Karpas-422 (cell line): ENCODE data around the gene METTL13. TPM values are rescaled to one million over a fixed set of nuclear protein-coding genes. Genes with fewer than 3 reads are reported as not detected.

Experiments
- DNase-seq: peaks from one replicate; pipeline ENCODE4 v3.0.0-alpha.2; 2015
- H2AFZ ChIP-seq: fragments of 200-600 bp; sonication (generic); 2 replicates; pipeline ENCODE4 v1.6.1; 2014; ENCODE audit warnings: antibody characterized with exemption, low read length, mixed read lengths
- H3K27ac ChIP-seq: fragments of 200-600 bp; sonication (generic); 2 replicates; pipeline ENCODE4 v1.5.1; 2014; ENCODE audit warnings: mild to moderate bottlenecking, low read length, moderate library complexity
- H3K27me3 ChIP-seq: fragments of 200-600 bp; sonication (generic); 2 replicates; pipeline ENCODE4 v1.6.1; 2014; ENCODE audit warnings: low read length, mixed read lengths
- H3K36me3 ChIP-seq: fragments of 200-600 bp; sonication (generic); 2 replicates; pipeline ENCODE4 v1.6.1; 2014; ENCODE audit warnings: low read length, mixed read lengths; ENCODE audit not compliant: insufficient read depth
- H3K4me1 ChIP-seq: fragments of 200-600 bp; sonication (generic); 2 replicates; pipeline ENCODE4 v1.6.1; 2014; ENCODE audit warnings: mild to moderate bottlenecking, low read length, mixed read lengths
- H3K4me2 ChIP-seq: fragments of 200-600 bp; sonication (generic); 2 replicates; pipeline ENCODE4 v1.6.1; 2014; ENCODE audit warnings: low read length, low read depth, mild to moderate bottlenecking; ENCODE audit not compliant: poor library complexity, severe bottlenecking
- H3K4me3 ChIP-seq: fragments of 200-600 bp; sonication (generic); 2 replicates; pipeline ENCODE4 v1.5.1; 2014; ENCODE audit warnings: mild to moderate bottlenecking, antibody characterized with exemption, low read length, mixed read lengths
- H3K79me2 ChIP-seq: fragments of 200-600 bp; sonication (generic); 2 replicates; pipeline ENCODE4 v1.6.1; 2014; ENCODE audit warnings: mild to moderate bottlenecking, low read length, mixed read lengths
- H3K9ac ChIP-seq: fragments of 200-600 bp; sonication (generic); 2 replicates; pipeline ENCODE4 v1.6.0; 2014; ENCODE audit warnings: low read length
- H3K9me2 ChIP-seq: fragments of 200-600 bp; sonication (generic), shearing (Covaris generic); replicated peaks from 2 replicates; pipeline ENCODE4 v1.6.0; 2014; ENCODE audit warnings: mild to moderate bottlenecking, low read length, moderate library complexity; ENCODE audit not compliant: insufficient read depth
- H3K9me3 ChIP-seq: fragments of 300-700, 200-600 bp; sonication (generic); 2 replicates; pipeline ENCODE4 v1.6.1; 2014; ENCODE audit warnings: low read length, mixed read lengths
- H4K20me1 ChIP-seq: fragments of 200-600 bp; sonication (generic); 2 replicates; pipeline ENCODE4 v1.6.1; 2014; ENCODE audit warnings: mild to moderate bottlenecking, antibody characterized with exemption, low read length, low read depth; ENCODE audit not compliant: insufficient read depth
- total RNA-seq: library from RNA; depleted of rRNA; stranded (reverse); fragments of >200 nt; shearing (Covaris generic); gene quantifications from 2 replicates; pipeline ENCODE4 v1.2.3, GENCODE V29; 2014; ENCODE audit warnings: low replicate concordance

Gene METTL13
- total RNA-seq, 1 experiment from 2014 or later, result 15.4 TPM

GRCh38 chr1:171780583-171781175, 781 bp upstream of the METTL13 start:
- H3K4me3 ChIP-seq, result peak overlapping the region; percentile 63
- no peaks in the 10 kb centered on the region for H3K9me3 ChIP-seq
- H2AFZ ChIP-seq, result peak overlapping the region; percentile 54; the same call in 1 of the 2 replicates
- peaks cover 16% of the 10 kb centered on the region for H3K36me3 ChIP-seq
- peaks cover 34% of the 10 kb centered on the region for H3K4me1 ChIP-seq
- peaks cover 42% of the 10 kb centered on the region for H3K79me2 ChIP-seq
- H3K4me2 ChIP-seq, result peak overlapping the region; percentile 80
- peak overlapping the region; percentile 86 for H3K27ac ChIP-seq
- no peak for DNase-seq
- 0 out of 2 replicates have a peak, but pooled peaks cover under 1% of the 10 kb centered on the region for H4K20me1 ChIP-seq
- H3K27me3 ChIP-seq, result no peaks in the 10 kb centered on the region
- peak overlapping the region; percentile 67 for H3K9ac ChIP-seq
- no peaks in the 10 kb centered on the region for H3K9me2 ChIP-seq

- no peak for DNase-seq
- Histone ChIP-seq H2AFZ (no peak overlapping the region), H4K20me1 (0 out of 2 replicates have a peak, but pooled peaks cover 6% of the 10 kb centered on the region), H3K4me2 (no peak overlapping the region), H3K9me2 (no peaks in the 10 kb centered on the region), H3K9me3 (no peaks in the 10 kb centered on the region), H3K4me1 (peaks cover 34% of the 10 kb centered on the region), H3K36me3 (peaks cover 46% of the 10 kb centered on the region), H3K27ac (no peak overlapping the region), H3K9ac (no peak overlapping the region), H3K79me2 (peaks cover 67% of the 10 kb centered on the region), H3K27me3 (no peaks in the 10 kb centered on the region), H3K4me3 (no peak overlapping the region)
Observed at GRCh38 chr1:171783816-171784530, 2.5 kb downstream of the METTL13 start.

- Histone ChIP-seq H3K4me1 (peaks cover 34% of the 10 kb centered on the region), H3K36me3 (peaks cover 53% of the 10 kb centered on the region), H3K27ac (no peak overlapping the region), H3K4me2 (peak overlapping the region; percentile 21), H2AFZ (no peak overlapping the region), H3K9ac (no peak overlapping the region), H4K20me1 (0 out of 2 replicates have a peak, but pooled peaks cover 6% of the 10 kb centered on the region), H3K9me3 (no peaks in the 10 kb centered on the region), H3K9me2 (no peaks in the 10 kb centered on the region), H3K4me3 (no peak overlapping the region), H3K27me3 (no peaks in the 10 kb centered on the region), H3K79me2 (peaks cover 74% of the 10 kb centered on the region)
- no peak for DNase-seq
Observed at GRCh38 chr1:171784784-171785183, 3.3 kb downstream of the METTL13 start.

- Histone ChIP-seq H3K4me3 (no peak overlapping the region), H3K27ac (no peak overlapping the region), H3K9me3 (no peaks in the 10 kb centered on the region), H3K9ac (no peak overlapping the region), H3K36me3 (peaks cover 59% of the 10 kb centered on the region), H3K9me2 (no peaks in the 10 kb centered on the region), H3K4me2 (no peak overlapping the region), H3K4me1 (peaks cover 25% of the 10 kb centered on the region), H2AFZ (no peak overlapping the region), H3K79me2 (peaks cover 78% of the 10 kb centered on the region), H4K20me1 (0 out of 2 replicates have a peak, but pooled peaks cover 6% of the 10 kb centered on the region), H3K27me3 (no peaks in the 10 kb centered on the region)
- no peak for DNase-seq
Observed at GRCh38 chr1:171785766-171786165, 4.3 kb downstream of the METTL13 start.

- H3K9me2 ChIP-seq, result no peaks in the 10 kb centered on the region
- 0 out of 2 replicates have a peak, but pooled peaks cover 6% of the 10 kb centered on the region for H4K20me1 ChIP-seq
- no peaks in the 10 kb centered on the region for H3K27me3 ChIP-seq
- no peak overlapping the region for H3K9ac ChIP-seq
- H2AFZ ChIP-seq, result no peak overlapping the region
- no peaks in the 10 kb centered on the region for H3K9me3 ChIP-seq
- H3K4me3 ChIP-seq, result no peak overlapping the region
- DNase-seq, result no peak
- H3K79me2 ChIP-seq, result peaks cover 77% of the 10 kb centered on the region
- peaks cover 59% of the 10 kb centered on the region for H3K36me3 ChIP-seq
- no peak overlapping the region for H3K27ac ChIP-seq
- H3K4me1 ChIP-seq, result peaks cover 23% of the 10 kb centered on the region
- no peak overlapping the region for H3K4me2 ChIP-seq
Observed at GRCh38 chr1:171786534-171786933, 5.1 kb downstream of the METTL13 start.

- H2AFZ ChIP-seq, result no peak overlapping the region
- H3K4me3 ChIP-seq, result no peak overlapping the region
- H3K4me1 ChIP-seq, result peaks cover 14% of the 10 kb centered on the region
- no peak overlapping the region for H3K4me2 ChIP-seq
- H4K20me1 ChIP-seq, result 0 out of 2 replicates have a peak, but pooled peaks cover 6% of the 10 kb centered on the region
- H3K9ac ChIP-seq, result no peak overlapping the region
- no peak for DNase-seq
- no peak overlapping the region for H3K27ac ChIP-seq
- H3K36me3 ChIP-seq, result peaks cover 67% of the 10 kb centered on the region
- no peaks in the 10 kb centered on the region for H3K9me3 ChIP-seq
- no peaks in the 10 kb centered on the region for H3K9me2 ChIP-seq
- H3K27me3 ChIP-seq, result no peaks in the 10 kb centered on the region
- peaks cover 70% of the 10 kb centered on the region for H3K79me2 ChIP-seq
Observed at GRCh38 chr1:171787686-171788480, 6.4 kb downstream of the METTL13 start.

- peaks cover 62% of the 10 kb centered on the region for H3K79me2 ChIP-seq
- no peak overlapping the region for H3K27ac ChIP-seq
- H2AFZ ChIP-seq, result no peak overlapping the region
- no peak overlapping the region for H3K4me2 ChIP-seq
- H4K20me1 ChIP-seq, result 0 out of 2 replicates have a peak, but pooled peaks cover 6% of the 10 kb centered on the region
- no peak overlapping the region for H3K9ac ChIP-seq
- H3K4me1 ChIP-seq, result peaks cover 6% of the 10 kb centered on the region
- no peaks in the 10 kb centered on the region for H3K27me3 ChIP-seq
- peaks cover 65% of the 10 kb centered on the region for H3K36me3 ChIP-seq
- H3K9me2 ChIP-seq, result no peaks in the 10 kb centered on the region
- no peaks in the 10 kb centered on the region for H3K9me3 ChIP-seq
- no peak overlapping the region for H3K4me3 ChIP-seq
- no peak for DNase-seq
Observed at GRCh38 chr1:171788696-171789095, 7.2 kb downstream of the METTL13 start.

GRCh38 chr1:171790318-171790717, 8.9 kb downstream of the METTL13 start:
- H3K9me2 ChIP-seq, result no peaks in the 10 kb centered on the region
- H4K20me1 ChIP-seq, result 0 out of 2 replicates have a peak, but pooled peaks cover 6% of the 10 kb centered on the region
- H2AFZ ChIP-seq, result no peak overlapping the region
- no peak overlapping the region for H3K9ac ChIP-seq
- no peak overlapping the region for H3K27ac ChIP-seq
- no peak overlapping the region for H3K4me3 ChIP-seq
- H3K27me3 ChIP-seq, result no peaks in the 10 kb centered on the region
- no peak overlapping the region for H3K4me2 ChIP-seq
- H3K79me2 ChIP-seq, result peaks cover 45% of the 10 kb centered on the region
- H3K9me3 ChIP-seq, result no peaks in the 10 kb centered on the region
- no peak for DNase-seq
- H3K36me3 ChIP-seq, result peaks cover 72% of the 10 kb centered on the region
- no peaks in the 10 kb centered on the region for H3K4me1 ChIP-seq
